HepG2 (cell line): Measurements from ENCODE around the gene MYO18A. TPM values are rescaled to one million over a fixed set of nuclear protein-coding genes. Genes with fewer than 3 reads are reported as not detected.
A peak's percentile ranks its signal among the peaks of the same experiment; 100 is the strongest.

ENCODE experiments used
- ARID5B ChIP-seq: IDR thresholded peaks from 2 replicates; pipeline ENCODE4 v1.4.0; 2020; ENCODE audit warnings: mild to moderate bottlenecking, missing genetic modification reagents
- BRD4 ChIP-seq: sonication (generic); formaldehyde crosslinking; IDR thresholded peaks from 2 replicates; pipeline ENCODE4 v1.4.0; 2020; ENCODE audit warnings: missing genetic modification reagents
- CBFB ChIP-seq: sonication (generic); formaldehyde crosslinking; IDR thresholded peaks from 2 replicates; pipeline ENCODE4 v1.4.0; 2020; ENCODE audit warnings: missing genetic modification reagents
- ELF3 ChIP-seq: IDR thresholded peaks from 2 replicates; pipeline ENCODE4 v1.6.1; 2016; ENCODE audit warnings: missing genetic modification reagents, missing compliant biosample characterization
- GATAD2A ChIP-seq: IDR thresholded peaks from 2 replicates; pipeline ENCODE4 v1.6.1; 2016
- GLMP ChIP-seq: sonication (generic); formaldehyde crosslinking; IDR thresholded peaks from 2 replicates; pipeline ENCODE4 v1.9.0; 2021; ENCODE audit warnings: missing genetic modification reagents, mild to moderate bottlenecking, borderline replicate concordance
- GZF1 ChIP-seq: sonication (generic); formaldehyde crosslinking; IDR thresholded peaks from 2 replicates; pipeline ENCODE4 v1.5.1; 2020; ENCODE audit warnings: mild to moderate bottlenecking, missing genetic modification reagents
- HDAC2 ChIP-seq: sonication (generic); formaldehyde crosslinking; IDR thresholded peaks from 2 replicates; pipeline ENCODE4 v1.4.0; 2020; ENCODE audit warnings: missing genetic modification reagents
- HNF4A ChIP-seq: sonication (generic); formaldehyde crosslinking; IDR thresholded peaks from 2 replicates; pipeline ENCODE4 v1.4.0; 2020; ENCODE audit warnings: missing genetic modification reagents
- HNF4G ChIP-seq, 2 experiments: sonication (generic) in 1 of 2; formaldehyde crosslinking in 1 of 2; IDR thresholded peaks; 2 replicates each; pipeline versions ENCODE4 v1.4.0 to v1.6.1; 2011 to 2020; ENCODE audit warnings: borderline replicate concordance in 2 of 2, low read depth in 2 of 2, mild to moderate bottlenecking in 2 of 2, low read length in 1 of 2, missing genetic modification reagents in 1 of 2, moderate library complexity in 1 of 2
- ISL2 ChIP-seq: sonication (generic); formaldehyde crosslinking; IDR thresholded peaks from 2 replicates; pipeline ENCODE4 v1.5.0; 2020; ENCODE audit warnings: missing genetic modification reagents
- MXD3 ChIP-seq: IDR thresholded peaks from 2 replicates; pipeline ENCODE4 v1.6.1; 2016; ENCODE audit warnings: mild to moderate bottlenecking, missing biosample characterization, missing genetic modification reagents
- NFIC ChIP-seq: IDR thresholded peaks from 2 replicates; pipeline ENCODE4 v1.6.1; 2012; ENCODE audit warnings: mild to moderate bottlenecking, low read length, inconsistent platforms
- NR2F6 ChIP-seq, 2 experiments: IDR thresholded peaks; 2 replicates each; pipeline ENCODE4 v1.6.1; 2016; ENCODE audit warnings: antibody characterized with exemption in 1 of 2, mild to moderate bottlenecking in 1 of 2
- REST ChIP-seq, 2 experiments: IDR thresholded peaks; 2 replicates each; pipeline ENCODE4 v1.6.1; 2011 to 2012; ENCODE audit warnings: low read length in 2 of 2, borderline replicate concordance in 1 of 2, low read depth in 1 of 2, mild to moderate bottlenecking in 1 of 2, moderate library complexity in 1 of 2
- SOX13 ChIP-seq, 3 experiments: fragments of 450-650 bp in 1 of 3; sonication (generic) in 1 of 3; formaldehyde crosslinking in 1 of 3; IDR thresholded peaks in 2 of 3; conservative IDR thresholded peaks in 1 of 3; 2 replicates each; pipeline versions ENCODE4 v1.5.0 to v1.6.1; 2016 to 2020; ENCODE audit warnings: antibody characterized with exemption in 1 of 3, mild to moderate bottlenecking in 1 of 3, missing compliant biosample characterization in 1 of 3, missing genetic modification reagents in 1 of 3, moderate library complexity in 1 of 3
- ZNF143 ChIP-seq: sonication (generic); formaldehyde crosslinking; IDR thresholded peaks from 2 replicates; pipeline ENCODE4 v1.4.0; 2020; ENCODE audit warnings: missing genetic modification reagents
- ZNF317 ChIP-seq: sonication (generic); formaldehyde crosslinking; IDR thresholded peaks from 2 replicates; pipeline ENCODE4 v1.5.0; 2020; ENCODE audit warnings: mild to moderate bottlenecking, missing genetic modification reagents
- ZNF354B ChIP-seq: sonication (generic); formaldehyde crosslinking; IDR thresholded peaks from 2 replicates; pipeline ENCODE4 v1.8.0; 2022; ENCODE audit warnings: mild to moderate bottlenecking, missing genetic modification reagents
- ZNF589 ChIP-seq: sonication (generic); formaldehyde crosslinking; conservative IDR thresholded peaks from 2 replicates; pipeline ENCODE4 v1.8.0; 2022; ENCODE audit warnings: mild to moderate bottlenecking, moderate library complexity, missing genetic modification reagents
- ZNF782 ChIP-seq: sonication (generic); formaldehyde crosslinking; IDR thresholded peaks from 2 replicates; pipeline ENCODE4 v1.4.0; 2020; ENCODE audit warnings: missing genetic modification reagents, mild to moderate bottlenecking, borderline replicate concordance
- polyA plus RNA-seq, 8 experiments: library from polyadenylated mRNA; depleted of rRNA in 3 of 8; stranded (reverse) in 7 of 8; unstranded in 1 of 8; fragments of >200 nt; fragmentation: Illumina TruSeq in 4 of 8; extraction: Trizol in 4 of 8; gene quantifications; 2 replicates each; pipeline versions ENCODE4 v1.2.1 to v1.2.3, GENCODE V29; 2011 to 2016; ENCODE audit warnings: low read depth in 4 of 8, missing spikeins in 1 of 8, mixed read lengths in 1 of 8; ENCODE audit not compliant: insufficient read depth in 1 of 8
- total RNA-seq, 5 experiments: library from RNA; depleted of rRNA; stranded (reverse); fragments of >200 nt; fragmentation: Illumina TruSeq; extraction: Trizol; gene quantifications; 2 replicates each; pipeline ENCODE4 v1.2.3, GENCODE V29; 2016; ENCODE audit warnings: low read depth in 1 of 5

MYO18A gene
- total and polyA plus RNA-seq, 2 of the 13 experiments (the other 11 are each of a cell fraction or from before 2014, with no cell fraction given), result 16.8 to 24.8 TPM

- TF ChIP-seq GLMP (no peak), ELF3 (no peak), ARID5B (CRISPR knock-in tag) (peak; percentile 61), ZNF782 (CRISPR knock-in tag) (no peak), NFIC (0 out of 2 replicates have a peak, but pooled peaks have one; percentile 22), REST (IDR thresholded peaks at IDR 0.05; ENCODE audit: borderline replicate concordance in 1 of 2, low read depth in 1 of 2, low read length in 2 of 2) (no peak), ISL2 (CRISPR knock-in tag) (0 out of 2 replicates have a peak, but pooled peaks have one; percentile 28), ZNF354B (CRISPR knock-in tag) (no peak), ZNF143 (CRISPR knock-in tag) (no peak), BRD4 (CRISPR knock-in tag) (no peak), MXD3 (CRISPR knock-in tag) (no peak), HDAC2 (CRISPR knock-in tag) (no peak), HNF4A (CRISPR knock-in tag) (peak; percentile 57), SOX13 (IDR thresholded peaks at IDR 0.05) (no peak), SOX13 (CRISPR knock-in tag; conservative IDR thresholded peaks at IDR 0.05 in 1 of 2, IDR thresholded peaks at IDR 0.05 in 1 of 2) (peak in 1 of 2 experiments; percentile 34; a peak in 1 of 4 replicates), ZNF317 (no peak), GZF1 (no peak), HNF4G (IDR thresholded peaks at IDR 0.05; ENCODE audit: borderline replicate concordance, low read depth, low read length) (0 out of 2 replicates have a peak, but pooled peaks have one; percentile 6), HNF4G (CRISPR knock-in tag; IDR thresholded peaks at IDR 0.05; ENCODE audit: borderline replicate concordance, low read depth) (no peak), ZNF589 (CRISPR knock-in tag) (no peak), CBFB (CRISPR knock-in tag) (no peak), GATAD2A (CRISPR knock-in tag) (peak; percentile 48; the same call in 1 of the 2 replicates), NR2F6 (IDR thresholded peaks at IDR 0.05) (peak; percentile 75), NR2F6 (CRISPR knock-in tag; IDR thresholded peaks at IDR 0.05) (peak; percentile 19; the same call in 1 of the 2 replicates)
Measured at GRCh38 chr17:29076087-29076486, 104.1 kb downstream of the MYO18A start (continued).
